ENCODE measurements around the gene MS4A6A. TPM values are rescaled to one million over a fixed set of nuclear protein-coding genes. Genes with fewer than 3 reads are reported as not detected.
A peak's percentile ranks its signal among the peaks of the same experiment; 100 is the strongest.
"Not testable (repeated sequence)": the region's sequence is repeated elsewhere in the genome, so short reads cannot be mapped to it uniquely, and the experiment has no call there.

MS4A6A gene
- total and polyA plus RNA-seq, 4 donors: 22.5 to 214 (median 103) TPM

- Histone ChIP-seq H3K27ac (ENCODE audit: low read depth in 1 of 2, low read length in 2 of 2) (no peak overlapping the region), H3K4me1 (ENCODE audit: control insufficient read depth in 1 of 2, insufficient read depth in 2 of 2, low read length in 2 of 2) (no peaks in the 10 kb centered on the region), H3K9me3 (ENCODE audit: control insufficient read depth, low read length) (no peaks in the 10 kb centered on the region), H3K36me3 (ENCODE audit: control insufficient read depth in 1 of 2, insufficient read depth in 2 of 2, low read length in 1 of 2) (no peaks in the 10 kb centered on the region), H3K27me3 (ENCODE audit: control insufficient read depth in 1 of 2, insufficient read depth in 2 of 2, low read length in 1 of 2) (peaks cover 0 to 1% of the 10 kb centered on the region in 2 donors), H3K4me3 (ENCODE audit: low read length in 2 of 2) (no peak overlapping the region)
- WGBS, 2 donors: 4 to 24% methylated on average over 1 of the region's 1 CpG
- ATAC-seq (ENCODE audit: low FRiP score): peak; percentile 80
- peak in 1 of 2 donors; percentile 53 for DNase-seq
- intact Hi-C loops (cut with DNase I): loop anchor here (5.0 kb wide), 2 partner anchors 372 to 377 kb away; no protein-coding TSS in a partner anchor
Measured at GRCh38 chr11:60193687-60194433, 11.0 kb upstream of the MS4A6A start.

GRCh38 chr11:60192564-60192963, 9.7 kb upstream of the MS4A6A start:
- not testable (repeated sequence) for ATAC-seq (ENCODE audit: low FRiP score); H3K27me3 ChIP-seq (ENCODE audit: control insufficient read depth in 1 of 2, insufficient read depth in 2 of 2, low read length in 1 of 2); H3K4me1 ChIP-seq (ENCODE audit: control insufficient read depth in 1 of 2, insufficient read depth in 2 of 2, low read length in 2 of 2); H3K36me3 ChIP-seq (ENCODE audit: control insufficient read depth in 1 of 2, insufficient read depth in 2 of 2, low read length in 1 of 2); H3K4me3 ChIP-seq (ENCODE audit: low read length in 2 of 2); H3K27ac ChIP-seq (ENCODE audit: low read depth in 1 of 2, low read length in 2 of 2); DNase-seq; H3K9me3 ChIP-seq (ENCODE audit: control insufficient read depth, low read length)
- intact Hi-C loops (cut with DNase I): loop anchor here (5.0 kb wide), 2 partner anchors 370 to 375 kb away; no protein-coding TSS in a partner anchor
- WGBS, 2 donors: 93 to 97% methylated on average over 4 of the region's 4 CpGs

GRCh38 chr11:60188481-60188880, 5.6 kb upstream of the MS4A6A start:
- H3K27me3 ChIP-seq (ENCODE audit: control insufficient read depth in 1 of 2, insufficient read depth in 2 of 2, low read length in 1 of 2); H3K27ac ChIP-seq (ENCODE audit: low read depth in 1 of 2, low read length in 2 of 2); ATAC-seq (ENCODE audit: low FRiP score); H3K36me3 ChIP-seq (ENCODE audit: control insufficient read depth in 1 of 2, insufficient read depth in 2 of 2, low read length in 1 of 2); H3K4me3 ChIP-seq (ENCODE audit: low read length in 2 of 2); H3K9me3 ChIP-seq (ENCODE audit: control insufficient read depth, low read length); DNase-seq; intact Hi-C loops (cut with DNase I); H3K4me1 ChIP-seq (ENCODE audit: control insufficient read depth in 1 of 2, insufficient read depth in 2 of 2, low read length in 2 of 2): not testable (repeated sequence)
- 32 to 34% methylated on average over 3 of the region's 3 CpGs for WGBS, 2 donors

GRCh38 chr11:60186128-60186527, 3.2 kb upstream of the MS4A6A start:
- ATAC-seq (ENCODE audit: low FRiP score); H3K9me3 ChIP-seq (ENCODE audit: control insufficient read depth, low read length); H3K4me3 ChIP-seq (ENCODE audit: low read length in 2 of 2); H3K27me3 ChIP-seq (ENCODE audit: control insufficient read depth in 1 of 2, insufficient read depth in 2 of 2, low read length in 1 of 2); H3K36me3 ChIP-seq (ENCODE audit: control insufficient read depth in 1 of 2, insufficient read depth in 2 of 2, low read length in 1 of 2); intact Hi-C loops (cut with DNase I); H3K27ac ChIP-seq (ENCODE audit: low read depth in 1 of 2, low read length in 2 of 2); DNase-seq; H3K4me1 ChIP-seq (ENCODE audit: control insufficient read depth in 1 of 2, insufficient read depth in 2 of 2, low read length in 2 of 2): not testable (repeated sequence)
- WGBS, 2 donors: 83 to 93% methylated on average over 2 of the region's 2 CpGs

- H3K4me3 ChIP-seq (ENCODE audit: low read length in 2 of 2); H3K4me1 ChIP-seq (ENCODE audit: control insufficient read depth in 1 of 2, insufficient read depth in 2 of 2, low read length in 2 of 2); intact Hi-C loops (cut with DNase I); ATAC-seq (ENCODE audit: low FRiP score); DNase-seq; H3K9me3 ChIP-seq (ENCODE audit: control insufficient read depth, low read length); H3K36me3 ChIP-seq (ENCODE audit: control insufficient read depth in 1 of 2, insufficient read depth in 2 of 2, low read length in 1 of 2); H3K27me3 ChIP-seq (ENCODE audit: control insufficient read depth in 1 of 2, insufficient read depth in 2 of 2, low read length in 1 of 2); H3K27ac ChIP-seq (ENCODE audit: low read depth in 1 of 2, low read length in 2 of 2): not testable (repeated sequence)
- 72 to 74% methylated on average over 2 of the region's 2 CpGs for WGBS, 2 donors
Measured at GRCh38 chr11:60185512-60185827, 2.6 kb upstream of the MS4A6A start.

GRCh38 chr11:60184824-60185511, 2.1 kb upstream of the MS4A6A start:
- no peak overlapping the region for H3K4me3 ChIP-seq (ENCODE audit: low read length in 2 of 2)
- no peak overlapping the region for H3K27ac ChIP-seq (ENCODE audit: low read depth in 1 of 2, low read length in 2 of 2)
- H3K27me3 ChIP-seq (ENCODE audit: control insufficient read depth in 1 of 2, insufficient read depth in 2 of 2, low read length in 1 of 2): no peaks in the 10 kb centered on the region
- intact Hi-C loops (cut with DNase I): no loop called here
- WGBS, 2 donors: 43 to 62% methylated on average over 1 of the region's 1 CpG
- ATAC-seq (ENCODE audit: low FRiP score): no peak
- H3K36me3 ChIP-seq (ENCODE audit: control insufficient read depth in 1 of 2, insufficient read depth in 2 of 2, low read length in 1 of 2): no peaks in the 10 kb centered on the region
- H3K4me1 ChIP-seq (ENCODE audit: control insufficient read depth in 1 of 2, insufficient read depth in 2 of 2, low read length in 2 of 2): no peaks in the 10 kb centered on the region
- H3K9me3 ChIP-seq (ENCODE audit: control insufficient read depth, low read length): no peaks in the 10 kb centered on the region
- no peak for DNase-seq

GRCh38 chr11:60183591-60184205, 815 bp upstream of the MS4A6A start:
- ATAC-seq (ENCODE audit: low FRiP score) (peak; percentile 11), DNase-seq (peak in 1 of 2 donors; percentile 57)
- no peaks in the 10 kb centered on the region for H3K9me3 ChIP-seq (ENCODE audit: control insufficient read depth, low read length)
- H3K4me3 ChIP-seq (ENCODE audit: low read length in 2 of 2): no peak overlapping the region
- no peaks in the 10 kb centered on the region for H3K4me1 ChIP-seq (ENCODE audit: control insufficient read depth in 1 of 2, insufficient read depth in 2 of 2, low read length in 2 of 2)
- H3K36me3 ChIP-seq (ENCODE audit: control insufficient read depth in 1 of 2, insufficient read depth in 2 of 2, low read length in 1 of 2): no peaks in the 10 kb centered on the region
- WGBS, 2 donors: 59 to 65% methylated on average over 2 of the region's 2 CpGs
- no peak overlapping the region for H3K27ac ChIP-seq (ENCODE audit: low read depth in 1 of 2, low read length in 2 of 2)
- no peaks in the 10 kb centered on the region for H3K27me3 ChIP-seq (ENCODE audit: control insufficient read depth in 1 of 2, insufficient read depth in 2 of 2, low read length in 1 of 2)
- intact Hi-C loops (cut with DNase I): no loop called here

- 87 to 90% methylated on average over 5 of the region's 5 CpGs for WGBS, 2 donors
- Histone ChIP-seq H3K36me3 (ENCODE audit: control insufficient read depth in 1 of 2, insufficient read depth in 2 of 2, low read length in 1 of 2) (no peaks in the 10 kb centered on the region), H3K27me3 (ENCODE audit: control insufficient read depth in 1 of 2, insufficient read depth in 2 of 2, low read length in 1 of 2) (no peaks in the 10 kb centered on the region), H3K27ac (ENCODE audit: low read depth in 1 of 2, low read length in 2 of 2) (no peak overlapping the region), H3K4me3 (ENCODE audit: low read length in 2 of 2) (no peak overlapping the region), H3K4me1 (ENCODE audit: control insufficient read depth in 1 of 2, insufficient read depth in 2 of 2, low read length in 2 of 2) (no peaks in the 10 kb centered on the region), H3K9me3 (ENCODE audit: control insufficient read depth, low read length) (no peaks in the 10 kb centered on the region)
- no peak for DNase-seq
- intact Hi-C loops (cut with DNase I): no loop called here
- ATAC-seq (ENCODE audit: low FRiP score): no peak
Measured at GRCh38 chr11:60175860-60176275, 7.0 kb downstream of the MS4A6A start.

Measured in aorta (tissue), 5 donors.